Measurements from ENCODE around the gene PLOD2.

PLOD2 gene

DNA sequence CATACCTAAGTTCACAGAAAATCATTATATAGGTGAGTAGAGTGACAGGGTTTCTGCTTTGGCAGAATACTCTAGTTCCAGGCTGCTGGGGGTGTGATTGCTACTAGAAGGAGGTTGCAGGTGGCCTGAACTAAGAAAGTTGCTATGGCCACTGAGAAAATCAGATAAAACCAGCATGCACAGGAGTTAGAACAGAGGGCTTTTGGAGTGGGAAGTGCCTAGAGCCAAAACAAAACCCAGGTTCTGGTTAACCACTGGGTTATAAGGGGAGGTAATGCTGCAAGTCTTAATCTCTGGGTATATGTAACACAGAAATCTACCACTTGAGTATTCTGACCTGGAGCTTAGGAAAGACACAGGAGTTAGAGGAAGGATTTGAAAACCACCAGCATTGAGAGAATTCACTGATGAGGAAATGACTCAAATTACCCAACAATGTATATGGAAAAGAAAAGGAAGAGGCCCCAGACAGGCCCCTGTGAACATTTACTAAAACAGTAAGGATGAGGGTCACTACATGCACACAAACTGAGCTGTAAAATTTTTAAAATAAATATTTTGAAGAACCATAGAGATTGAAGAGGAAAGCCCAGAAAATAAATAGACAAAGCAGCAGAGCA lies 60.0 kb downstream of the PLOD2 start:
- DNase-seq (ENCODE audit: low read depth in 3 of 3) = no peak

DNA sequence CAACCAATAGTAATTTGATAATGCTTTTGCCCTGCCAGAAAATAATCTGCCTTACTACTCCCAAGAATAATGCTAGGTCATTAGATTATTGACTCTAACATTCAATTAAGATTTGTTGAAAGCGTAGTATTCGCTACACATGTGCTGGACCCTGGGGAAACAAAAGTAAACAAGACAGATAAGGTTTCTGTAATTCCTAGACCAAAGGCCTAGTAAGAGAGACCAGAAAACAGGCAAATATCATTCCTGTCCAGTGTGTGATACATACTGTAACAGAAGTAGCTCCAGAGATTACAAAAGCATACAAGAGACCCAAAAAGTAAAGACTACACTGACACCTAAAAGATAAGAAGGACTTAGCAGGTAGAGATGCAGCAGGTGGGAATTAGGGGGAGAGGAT lies 60.8 kb downstream of the PLOD2 start:
- no peak for DNase-seq (ENCODE audit: low read depth in 3 of 3)

DNA sequence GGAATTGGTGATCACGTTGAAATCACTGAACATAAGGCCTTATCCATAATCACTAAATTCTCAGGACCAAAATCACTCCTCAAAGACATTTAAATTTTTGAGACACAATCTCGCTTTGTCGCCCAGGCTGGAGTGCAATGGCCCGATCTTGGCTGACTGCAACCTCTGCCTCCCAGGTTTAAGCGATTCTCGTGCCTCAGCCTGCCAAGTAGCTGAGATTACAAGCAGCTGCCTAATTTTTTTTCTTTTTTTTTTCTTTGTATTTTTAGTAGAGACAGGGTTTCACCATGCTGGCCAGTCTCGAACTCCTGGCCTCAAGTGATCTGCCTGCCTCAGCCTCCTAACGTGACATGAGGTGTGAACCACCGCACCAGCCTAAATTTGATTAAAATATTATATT lies 61.7 kb downstream of the PLOD2 start:
- DNase-seq (ENCODE audit: low read depth in 3 of 3) = no peak

DNA sequence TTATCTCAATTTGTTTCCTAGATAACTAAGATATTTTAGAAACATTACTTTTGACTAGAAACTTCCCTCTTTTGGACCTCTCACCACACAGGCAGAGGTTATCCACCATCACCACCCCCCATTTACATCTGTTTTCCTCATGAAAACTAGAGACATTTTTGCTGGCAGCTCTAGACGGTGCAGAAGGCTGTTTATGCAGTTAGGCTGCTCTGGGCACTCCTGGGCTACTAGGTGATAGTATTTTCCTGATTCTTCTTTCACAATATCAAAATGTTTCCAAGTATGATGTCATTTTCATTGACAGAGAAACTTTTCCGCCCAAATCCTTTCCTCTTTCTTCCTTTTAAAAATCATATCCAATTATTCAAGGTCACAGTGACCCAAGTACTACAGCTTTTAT lies 67.1 kb downstream of the PLOD2 start:
- DNase-seq (ENCODE audit: low read depth in 3 of 3) = no peak

DNA sequence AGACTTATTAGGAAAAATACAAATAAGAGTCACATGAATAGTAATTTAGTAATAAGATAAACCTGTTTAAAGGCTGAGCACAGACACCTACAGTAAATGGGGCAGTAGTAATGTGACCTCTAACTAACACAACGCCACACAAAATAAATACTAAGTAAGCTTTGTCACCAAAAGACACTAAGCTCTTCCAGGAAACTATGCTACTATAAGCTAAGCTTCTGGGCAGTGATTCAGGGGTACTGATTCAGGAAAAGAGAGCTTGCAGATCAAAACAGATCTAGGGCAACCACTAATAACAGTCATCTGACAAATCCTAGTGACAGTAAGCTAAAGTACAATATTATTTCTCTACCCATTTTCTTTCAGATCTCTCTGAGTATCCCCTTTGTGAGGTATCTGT lies 68.8 kb downstream of the PLOD2 start:
- DNase-seq (ENCODE audit: low read depth in 3 of 3) = no peak

DNA sequence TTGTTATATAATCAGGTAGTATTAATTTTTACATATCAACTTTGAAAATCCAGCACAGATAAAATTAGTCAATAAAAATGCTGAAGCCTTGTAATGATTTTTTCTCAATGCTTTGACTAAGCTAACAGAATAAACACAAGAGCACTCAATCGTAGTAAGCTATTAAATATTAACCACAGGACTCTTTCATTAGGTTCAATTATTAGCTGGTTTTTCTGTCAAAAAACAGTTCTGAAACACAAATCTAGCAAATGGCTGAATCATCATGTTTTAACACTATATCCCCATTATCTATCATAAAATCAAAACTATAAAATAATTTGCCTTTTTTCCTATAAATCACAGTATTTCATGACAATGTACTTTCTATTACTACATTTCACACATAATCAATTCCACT lies 69.6 kb downstream of the PLOD2 start:
- no peak for DNase-seq (ENCODE audit: low read depth in 3 of 3)

DNA sequence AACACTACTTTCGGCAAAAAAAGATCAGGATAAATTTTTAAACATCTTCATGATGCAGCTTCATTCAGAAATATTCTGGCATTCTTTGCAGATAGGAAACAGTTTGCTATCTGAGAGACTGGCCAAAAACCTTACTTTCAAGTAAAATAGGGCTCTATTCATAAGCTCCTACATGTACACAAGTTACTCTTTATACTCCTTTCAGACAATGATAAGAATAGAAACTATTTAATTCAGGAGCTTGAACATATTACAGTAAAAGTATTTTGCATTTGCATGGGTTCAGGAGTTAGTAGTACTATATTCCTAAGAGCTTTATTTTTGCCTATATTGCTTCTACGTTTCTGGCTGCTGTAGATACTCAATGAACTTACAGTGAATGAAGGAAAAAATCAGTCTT lies 70.5 kb downstream of the PLOD2 start:
- no peak for DNase-seq (ENCODE audit: low read depth in 3 of 3)

DNA sequence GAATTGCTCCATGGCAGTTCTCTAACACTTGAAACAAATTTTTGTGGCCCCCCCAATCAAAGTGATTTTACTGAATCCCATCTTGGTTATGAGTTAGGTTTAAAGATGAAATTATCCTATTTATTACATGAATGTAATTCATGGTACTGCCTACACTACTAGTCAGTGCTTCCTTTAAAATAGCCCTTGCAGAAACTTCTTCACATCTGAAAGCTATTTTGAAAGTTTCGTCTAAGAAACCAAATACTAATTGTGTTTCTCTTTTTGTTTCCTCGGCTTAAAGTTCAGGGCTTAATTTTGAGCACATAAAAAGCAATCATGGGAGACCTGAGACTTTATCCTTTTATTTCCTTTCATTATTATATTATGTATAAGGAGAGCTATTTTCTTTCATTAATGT lies 72.1 kb downstream of the PLOD2 start:
- DNase-seq (ENCODE audit: low read depth in 3 of 3) = no peak

DNA sequence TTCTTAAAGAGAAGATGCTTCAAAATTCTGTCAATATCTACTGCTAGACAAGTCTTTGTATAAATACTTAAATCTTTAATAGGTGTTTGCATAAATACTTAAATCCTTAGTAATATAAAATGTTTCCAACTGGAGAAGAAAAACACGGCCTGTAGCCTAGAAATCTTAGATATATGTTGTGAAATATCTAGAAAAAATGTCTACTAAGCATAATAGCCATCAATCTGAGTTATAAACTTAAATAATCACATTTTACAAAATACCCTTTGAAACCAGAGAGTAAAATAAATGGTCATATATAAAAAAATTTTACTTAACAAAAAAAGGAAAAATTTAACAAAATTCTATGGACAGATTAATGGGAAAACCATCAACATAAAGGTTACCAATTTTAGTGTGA lies 73.9 kb downstream of the PLOD2 start:
- DNase-seq (ENCODE audit: low read depth in 3 of 3) = no peak

DNA sequence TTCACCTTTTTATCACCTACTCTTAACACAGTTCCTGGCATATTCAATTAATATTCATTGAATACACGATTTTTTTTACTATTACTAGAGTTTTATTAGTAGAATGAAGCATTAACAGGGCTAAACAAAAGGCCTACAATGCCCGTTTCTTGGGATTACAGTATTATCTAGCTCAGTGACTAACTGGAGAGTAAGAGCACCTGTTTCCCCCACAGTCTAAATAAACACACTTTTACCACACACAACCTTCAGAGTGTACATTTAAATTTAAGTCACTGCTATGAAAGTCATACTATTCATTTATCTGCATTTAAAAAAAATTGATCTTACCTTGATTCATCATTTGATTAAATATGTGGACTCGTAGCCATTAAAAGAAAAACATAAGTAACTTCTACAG lies 74.8 kb downstream of the PLOD2 start:
- no peak for DNase-seq (ENCODE audit: low read depth in 3 of 3)

DNA sequence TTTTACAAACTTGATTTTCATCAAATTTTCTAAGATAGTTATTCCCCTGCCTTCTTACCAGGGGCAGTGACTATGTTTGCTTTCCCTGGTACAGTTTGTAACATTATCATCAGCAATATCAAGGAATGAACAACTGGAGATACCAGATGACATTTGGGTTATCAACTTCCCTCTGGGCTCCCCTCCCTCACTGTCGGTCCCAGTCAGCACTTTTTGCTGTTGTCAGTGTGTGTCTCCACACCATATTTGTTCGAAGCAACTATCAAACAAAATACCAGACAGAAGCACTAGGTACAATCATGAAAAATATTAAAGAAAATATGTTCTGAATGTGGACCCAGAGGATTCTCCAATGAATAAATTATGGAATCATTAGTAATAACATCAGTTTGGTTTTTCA lies 75.3 kb downstream of the PLOD2 start:
- no peak for DNase-seq (ENCODE audit: low read depth in 3 of 3)

DNA sequence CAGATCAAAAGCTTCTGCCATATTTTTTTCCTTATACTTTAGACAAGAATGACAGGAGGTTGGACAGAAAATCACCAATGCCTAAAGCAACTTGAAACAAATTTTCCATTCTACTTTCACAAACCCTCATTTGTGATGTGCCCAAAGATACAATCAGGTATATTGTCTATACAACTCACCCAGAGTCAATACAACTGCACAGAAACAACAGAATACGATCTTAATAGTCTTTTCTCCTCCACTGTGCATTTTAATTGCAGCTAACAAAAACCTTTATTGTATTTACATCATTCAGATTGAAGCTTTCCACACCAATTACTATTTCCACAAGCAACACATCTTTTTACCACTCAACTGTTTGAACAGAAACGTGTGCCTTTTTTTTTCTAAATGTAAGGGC lies 80.4 kb downstream of the PLOD2 start:
- DNase-seq (ENCODE audit: low read depth in 3 of 3) = no peak

DNA sequence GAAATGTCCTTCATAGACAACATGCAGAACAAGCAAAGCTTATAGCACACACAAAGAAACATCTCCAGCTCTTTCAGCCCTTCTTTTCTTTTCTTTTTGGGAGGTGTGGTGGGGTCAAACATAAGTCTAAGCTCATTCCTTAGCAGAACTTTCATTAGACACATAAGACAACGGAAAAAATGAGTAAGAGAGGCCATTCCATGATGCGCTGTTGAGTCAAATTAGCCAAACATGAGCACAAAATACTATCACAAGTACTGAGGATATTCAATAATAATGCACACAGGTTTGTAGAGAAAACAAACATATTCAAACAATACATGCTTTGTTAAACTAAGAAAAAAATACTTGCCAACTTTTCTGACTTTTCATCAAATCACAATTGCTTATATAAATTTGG lies 83.0 kb downstream of the PLOD2 start:
- DNase-seq (ENCODE audit: low read depth in 3 of 3) = no peak

DNA sequence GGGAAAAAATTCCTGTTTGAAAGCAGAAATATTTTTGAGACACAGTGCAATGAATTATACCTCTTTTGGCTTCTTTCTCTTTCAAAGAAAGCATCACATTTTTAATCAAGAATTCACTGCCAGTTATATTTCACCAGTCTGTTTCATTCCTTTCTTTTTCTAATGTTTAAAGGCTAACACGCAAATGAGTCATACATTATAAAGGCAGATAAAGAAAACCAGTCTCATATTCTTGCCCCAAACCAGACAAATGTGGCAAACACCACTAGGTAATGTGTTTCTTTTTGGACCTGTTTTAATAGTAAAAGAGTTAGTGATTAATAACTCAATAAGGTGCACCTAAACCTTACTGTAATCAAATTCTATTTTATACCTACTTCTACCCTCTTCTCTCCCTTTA lies 83.8 kb downstream of the PLOD2 start:
- no peak for DNase-seq (ENCODE audit: low read depth in 3 of 3)

DNA sequence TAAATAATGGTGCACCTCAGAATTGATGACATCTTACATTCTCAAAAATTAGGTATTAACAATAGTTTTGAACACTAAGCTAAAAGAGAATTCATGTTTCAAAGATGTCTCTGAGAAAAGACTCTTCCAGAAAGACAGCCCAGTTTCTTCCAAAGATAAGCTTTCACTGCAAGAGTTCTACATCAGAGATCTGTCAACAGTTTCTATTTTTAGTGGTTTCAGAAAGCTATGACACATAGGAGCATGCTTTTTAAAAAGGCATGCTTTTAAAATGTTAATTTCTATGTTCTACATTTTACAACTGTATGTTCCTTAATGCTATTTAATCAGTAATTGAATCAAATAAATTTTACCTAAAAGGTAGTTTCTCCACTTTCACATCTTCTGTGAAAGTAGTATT lies 88.2 kb downstream of the PLOD2 start:
- no peak for DNase-seq (ENCODE audit: low read depth in 3 of 3)

DNA sequence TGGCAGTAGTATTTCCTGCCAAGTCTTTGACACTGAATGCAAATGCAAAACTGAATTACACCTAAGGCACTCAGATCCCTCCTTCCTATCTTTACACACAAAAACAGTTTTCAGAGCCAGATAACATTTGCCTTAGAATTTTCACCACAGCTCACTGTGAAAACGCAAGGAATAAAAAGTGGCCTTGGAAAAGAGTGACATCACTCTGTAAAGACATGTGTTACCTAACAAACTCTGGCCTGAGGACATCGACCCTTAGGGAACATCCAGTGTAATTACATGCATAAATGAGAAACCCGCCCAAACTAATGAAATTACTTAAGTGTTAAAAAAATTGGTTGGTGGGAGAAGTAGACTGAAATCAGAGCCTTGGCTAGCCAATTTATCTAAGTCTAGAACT lies 88.9 kb downstream of the PLOD2 start:
- DNase-seq (ENCODE audit: low read depth in 3 of 3) = no peak

DNA sequence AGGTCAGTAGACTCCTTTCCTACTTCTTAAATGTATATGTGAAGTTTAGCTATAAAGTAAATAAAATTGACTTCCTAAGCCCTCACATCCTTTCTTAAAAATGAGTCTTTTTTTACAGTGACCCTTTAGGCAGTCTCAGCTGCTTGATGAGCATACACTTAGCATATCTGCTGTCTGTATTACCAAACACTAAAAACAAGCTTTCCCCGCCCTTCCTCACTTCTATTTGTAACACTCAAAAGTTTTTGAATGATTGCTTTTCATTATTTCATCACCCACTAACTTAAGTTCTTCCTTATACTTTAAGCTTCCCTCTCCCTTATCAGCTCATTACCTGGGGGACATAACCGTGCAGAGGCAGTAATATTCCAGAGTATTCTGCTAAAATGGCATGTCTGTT lies 89.4 kb downstream of the PLOD2 start:
- DNase-seq (ENCODE audit: low read depth in 3 of 3) = no peak

DNA sequence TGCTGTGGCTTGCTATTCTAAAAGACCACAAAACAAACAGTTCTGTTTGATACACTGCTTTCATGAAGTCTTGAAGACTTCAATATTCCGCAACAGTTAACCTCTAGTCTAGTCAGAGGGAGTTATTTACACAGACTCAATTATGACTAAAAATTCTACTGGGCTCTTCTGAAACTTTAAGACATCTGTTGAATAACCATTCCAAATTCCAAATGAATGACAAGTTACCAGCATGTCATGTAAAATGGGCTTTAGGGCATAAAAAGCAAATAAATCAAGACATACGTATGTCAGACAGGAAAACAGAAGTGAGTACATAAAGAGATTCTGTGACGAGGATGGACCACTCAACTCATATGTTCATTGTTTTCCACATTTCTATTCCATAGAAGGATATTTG lies 93.9 kb downstream of the PLOD2 start:
- no peak for DNase-seq (ENCODE audit: low read depth in 3 of 3)

DNA sequence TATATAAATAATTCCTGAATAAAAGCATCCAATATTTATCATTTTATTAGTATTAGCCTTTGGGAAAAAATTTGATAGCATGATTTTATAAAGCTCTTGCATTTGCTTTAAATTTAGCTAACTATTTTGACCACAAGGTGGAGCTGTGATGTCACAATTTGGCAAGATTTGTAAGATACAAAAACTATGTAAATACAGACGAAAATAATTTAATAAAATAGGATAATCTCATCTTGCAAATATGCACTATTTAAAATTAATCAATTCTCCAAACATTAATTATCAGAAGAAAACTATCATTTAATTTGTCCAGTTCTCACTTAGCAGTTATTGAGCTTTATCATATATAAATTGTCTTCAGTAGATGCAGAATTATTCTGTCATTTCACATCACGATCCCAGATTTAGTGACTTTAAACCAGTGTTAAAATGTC lies 95.4 kb downstream of the PLOD2 start:
- DNase-seq (ENCODE audit: low read depth in 3 of 3) = no peak

DNA sequence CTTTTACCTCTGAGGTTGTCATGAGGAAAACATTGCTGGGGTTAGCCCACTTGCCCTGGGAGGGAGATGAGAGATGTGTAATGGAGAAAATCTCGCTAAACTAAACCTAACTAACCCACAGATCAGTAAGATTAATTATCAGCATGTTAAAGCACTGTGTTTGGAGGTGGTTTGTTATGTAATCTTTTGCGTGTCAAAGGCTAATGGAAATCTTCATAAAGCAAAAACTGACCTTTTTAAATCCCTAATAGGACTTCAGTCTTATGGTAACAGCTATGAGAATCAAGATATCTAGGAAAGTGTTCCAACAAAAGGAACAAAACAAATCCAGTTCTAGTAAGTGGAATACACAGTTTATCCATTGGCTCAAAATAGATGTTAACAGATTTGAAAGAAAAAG lies 102.7 kb downstream of the PLOD2 start:
- no peak for DNase-seq (ENCODE audit: low read depth in 3 of 3)

DNA sequence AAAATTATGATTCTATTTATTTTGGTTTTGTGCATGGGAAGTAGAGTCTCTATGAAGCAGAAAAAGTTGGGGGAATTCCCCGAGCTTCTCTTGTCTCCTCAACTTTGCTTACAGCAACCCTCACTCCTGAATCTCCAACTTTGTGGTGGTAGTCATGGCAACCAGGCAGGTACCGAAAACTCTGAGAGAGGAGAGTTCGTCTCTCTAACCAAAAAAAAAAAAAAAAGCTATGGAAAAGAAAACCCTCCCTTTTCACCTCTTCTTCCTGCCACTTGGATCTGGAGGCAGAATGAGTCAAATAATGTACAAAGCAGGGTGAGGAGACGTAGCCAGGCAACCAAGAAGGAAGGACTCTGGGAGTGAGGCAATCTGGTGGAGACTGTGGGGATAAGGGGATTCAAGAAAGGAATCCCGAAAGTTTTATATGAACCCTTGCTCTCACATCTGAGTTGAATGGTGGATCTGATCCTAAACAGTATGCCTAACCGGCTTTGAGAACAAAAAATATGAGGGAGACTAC lies 108.1 kb downstream of the PLOD2 start:
- no peak for DNase-seq (ENCODE audit: low read depth in 3 of 3)

DNA sequence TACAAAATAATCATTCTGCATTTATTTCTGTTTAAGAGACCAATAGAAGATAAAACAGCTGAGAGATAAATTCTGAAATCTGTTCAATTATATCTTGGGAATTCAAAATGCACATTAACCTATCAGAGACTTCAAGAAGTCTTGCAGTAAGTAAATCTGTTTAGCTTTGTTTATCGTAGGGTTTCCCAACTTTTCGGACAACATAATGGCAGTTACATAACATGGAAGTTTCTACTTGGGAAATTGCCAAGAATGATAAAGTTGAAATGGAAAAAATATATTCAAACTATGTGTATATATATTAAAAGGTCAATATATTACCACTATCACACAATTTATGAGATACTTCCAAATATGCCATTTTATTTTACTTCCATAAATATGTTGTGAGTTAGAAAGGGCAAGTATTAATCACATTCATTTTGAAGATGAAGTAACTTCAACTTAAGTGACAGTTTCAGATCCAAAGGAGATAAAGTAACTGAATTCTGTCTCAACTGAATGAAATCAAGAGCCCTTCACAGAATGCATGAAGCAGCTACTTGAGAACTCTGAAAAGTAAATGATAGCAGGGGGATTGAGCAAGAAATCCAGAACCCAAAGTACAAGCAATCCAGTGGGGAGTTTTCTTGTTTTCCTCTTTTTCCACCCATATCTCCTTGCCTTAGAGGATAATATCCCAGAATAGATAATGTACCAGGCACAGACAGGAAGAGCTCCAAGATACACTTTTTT lies 108.8 kb downstream of the PLOD2 start:
- no peak for DNase-seq (ENCODE audit: low read depth in 3 of 3)

DNA sequence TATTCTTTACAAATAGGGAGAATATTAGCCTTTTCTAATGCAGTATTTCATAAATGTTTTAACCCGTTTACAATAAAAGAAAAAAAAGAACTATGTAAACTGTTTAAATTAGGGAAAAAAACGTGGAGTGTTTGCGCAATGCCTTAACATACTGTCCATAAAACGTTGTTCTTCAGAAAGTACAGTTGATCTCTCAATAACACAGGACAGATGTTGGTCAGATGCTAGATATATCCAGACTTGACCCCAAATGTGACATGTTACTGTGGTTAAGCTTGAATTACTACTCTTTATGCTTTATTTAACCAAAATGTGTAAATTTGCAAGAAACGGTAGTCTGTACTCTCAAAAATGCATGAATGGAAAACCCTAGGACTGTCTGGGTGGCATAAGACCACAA lies 110.3 kb downstream of the PLOD2 start:
- DNase-seq (ENCODE audit: low read depth in 3 of 3) = no peak

DNA sequence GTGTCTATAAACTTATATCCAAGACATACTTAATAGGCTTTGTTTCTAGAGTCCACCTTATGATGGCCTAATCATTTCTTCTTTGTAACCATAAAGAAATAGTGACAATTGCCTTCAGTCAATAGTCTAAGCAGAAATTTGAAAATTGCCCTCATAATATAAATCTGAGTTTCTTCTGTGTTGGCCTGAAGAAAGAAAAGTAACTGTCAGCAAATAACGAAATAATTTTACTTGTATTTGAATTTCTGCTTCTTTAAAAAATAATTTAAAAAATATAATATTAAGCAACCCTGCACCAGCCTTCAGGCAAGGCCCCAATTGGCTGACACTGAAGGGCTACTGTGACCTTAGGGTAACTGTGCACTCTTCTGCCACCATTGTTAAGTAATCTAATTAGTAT lies 113.5 kb downstream of the PLOD2 start:
- no peak for DNase-seq (ENCODE audit: low read depth in 3 of 3)
